GM21723 (cell line): ENCODE measurements around the gene MSANTD2.

Source experiments
- ATAC-seq: cut with Tn5 transposase; IDR thresholded peaks from one replicate; pipeline ENCODE4 v1.9.1; 2021; ENCODE audit warnings: mild to moderate bottlenecking, moderate library complexity; ENCODE audit not compliant: unreplicated experiment

The MSANTD2 gene

DNA sequence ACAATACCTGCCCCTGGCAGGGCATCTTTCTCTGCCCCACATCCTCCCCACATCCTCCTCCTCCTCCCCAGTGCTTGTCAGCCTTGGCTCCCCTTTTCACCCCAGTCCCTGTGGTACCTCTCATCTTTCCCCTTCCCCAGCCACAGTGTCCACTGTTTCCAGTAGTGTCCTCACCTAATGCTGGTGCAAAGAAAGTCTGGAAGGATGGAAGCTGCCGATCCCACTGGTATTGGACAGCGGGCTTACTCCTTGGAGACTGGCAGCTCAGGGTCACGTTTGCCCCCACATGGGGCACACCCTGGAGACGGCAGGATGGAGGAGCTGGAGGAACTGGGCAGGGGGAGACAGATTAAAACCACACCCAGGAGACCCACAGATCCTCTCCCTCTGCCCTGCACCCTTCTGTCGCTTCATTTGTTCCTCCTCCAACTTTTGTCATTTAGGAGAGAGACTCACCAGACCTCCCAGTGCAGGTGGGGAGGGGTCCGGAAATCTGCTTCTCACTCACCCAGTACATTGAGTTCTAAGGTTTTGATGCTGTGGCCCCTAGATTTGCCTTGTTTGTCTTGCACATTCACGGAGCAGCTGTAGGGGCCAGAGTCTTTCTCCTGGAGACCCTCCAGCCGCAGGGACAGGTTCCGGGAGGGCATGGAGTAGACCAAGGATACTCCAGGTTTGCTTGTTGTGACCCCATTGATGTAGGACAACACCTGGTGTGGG is 44.0 kb downstream of the MSANTD2 start:
- no peak for ATAC-seq

- ATAC-seq: no peak
Measured at GRCh38 chr11:124754710-124755109, 45.5 kb downstream of the MSANTD2 start.

DNA sequence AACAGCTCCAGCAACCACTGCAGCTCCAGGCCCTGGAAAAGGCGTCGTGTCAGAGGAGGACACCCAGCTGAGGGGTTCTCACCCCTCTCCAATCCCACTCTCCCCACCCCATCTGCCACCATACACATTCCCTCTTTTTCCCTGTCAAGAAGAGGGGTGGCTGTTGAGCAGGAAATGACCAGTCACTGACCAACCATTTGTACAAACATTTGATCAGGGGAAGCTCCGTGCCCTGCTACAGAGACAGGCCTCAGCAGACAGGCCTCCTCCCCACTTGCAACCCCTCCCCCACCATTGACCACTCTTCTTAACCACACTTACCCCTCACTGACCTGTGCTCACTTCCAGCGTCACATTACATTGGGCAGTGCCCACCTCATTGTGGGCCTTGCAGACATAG is 45.9 kb downstream of the MSANTD2 start:
- ATAC-seq: no peak

DNA sequence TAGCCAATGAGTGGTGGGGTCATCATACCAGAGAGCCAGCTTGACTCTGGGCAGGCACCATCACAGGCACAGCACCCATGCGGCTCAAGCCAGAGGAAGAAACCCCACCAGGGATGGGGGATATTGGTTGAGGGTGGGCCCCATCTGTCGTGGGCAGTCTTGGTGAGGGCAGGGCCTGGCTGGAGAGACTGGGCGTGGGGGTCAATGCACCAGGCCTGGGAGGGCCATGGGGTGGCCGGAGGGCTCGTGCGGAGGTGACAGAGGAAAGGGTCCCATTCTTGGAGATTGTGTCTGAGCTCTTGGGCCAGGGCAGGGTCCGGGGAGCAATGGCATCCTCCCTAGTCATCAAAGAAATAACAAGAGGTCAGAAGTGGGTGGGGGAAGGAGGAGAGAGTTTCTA is 46.6 kb downstream of the MSANTD2 start:
- no peak for ATAC-seq

GRCh38 chr11:124753205-124753604 is 47.0 kb downstream of the MSANTD2 start:
- ATAC-seq: no peak

- ATAC-seq: no peak
Measured at GRCh38 chr11:124752471-124753102, 47.6 kb downstream of the MSANTD2 start.

DNA sequence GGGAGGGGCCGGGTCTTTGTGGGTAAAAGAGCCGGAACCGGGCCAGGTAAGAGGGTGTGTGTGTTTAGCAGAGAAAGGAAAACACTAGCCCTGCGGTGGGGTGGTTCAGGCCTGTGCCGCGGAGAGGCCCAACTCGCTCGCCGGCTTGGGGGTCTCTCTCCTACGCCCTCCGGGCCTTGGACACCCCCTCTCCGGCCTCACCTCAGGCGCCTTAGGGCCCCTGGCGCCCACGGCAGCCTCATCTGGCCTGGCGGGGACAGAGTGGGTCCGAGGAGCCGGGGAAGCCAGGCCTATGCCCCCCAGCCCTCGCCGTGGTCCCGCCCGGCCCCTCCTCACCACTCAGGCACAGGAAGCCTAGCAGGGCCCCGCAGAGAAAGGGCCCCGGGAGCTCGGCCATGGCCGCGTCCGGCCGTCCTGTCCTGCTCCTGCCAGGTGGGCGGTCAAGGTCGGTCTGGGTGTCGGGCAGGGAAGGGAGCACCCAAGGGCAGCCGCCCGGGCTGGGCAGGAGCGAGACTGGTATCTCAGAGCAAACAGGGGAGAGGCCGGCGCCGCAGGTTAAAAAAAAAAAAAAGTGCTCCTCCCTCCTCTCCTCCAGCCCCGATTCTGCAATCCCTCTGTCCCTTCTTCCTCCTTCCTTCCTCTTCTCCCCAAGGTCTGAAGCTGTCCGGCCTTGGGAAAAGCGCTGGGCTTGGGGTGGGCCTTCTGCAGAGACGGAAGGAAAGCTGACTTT is 48.3 kb downstream of the MSANTD2 start, which contains the start of gene VSIG2:
Gene VSIG2 (minus strand): TSS at position 515 of the 730 bp plus-strand sequence. CDS start 118 bp downstream, at position 397.
- no peak for ATAC-seq

GRCh38 chr11:124751391-124751740 is 48.8 kb downstream of the MSANTD2 start:
- ATAC-seq: no peak

GRCh38 chr11:124749912-124750311 is 50.3 kb downstream of the MSANTD2 start:
- ATAC-seq: no peak

- ATAC-seq: no peak
Measured at GRCh38 chr11:124748481-124749343, 51.5 kb downstream of the MSANTD2 start.

DNA sequence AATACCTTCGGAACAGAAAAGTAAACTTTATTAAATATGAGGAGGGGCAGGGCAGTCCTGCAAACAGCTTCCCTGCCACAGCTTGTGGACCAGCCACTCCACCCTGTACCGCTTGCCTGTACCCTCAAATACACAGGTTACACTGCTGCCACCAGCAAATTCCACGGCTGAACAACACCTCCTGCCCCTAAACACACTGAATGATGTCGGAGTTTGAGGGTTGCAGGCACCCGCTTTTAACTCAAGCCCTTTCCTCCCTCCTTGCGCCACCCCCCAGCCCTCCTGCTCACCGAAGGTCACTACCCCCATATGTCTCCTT is 52.1 kb downstream of the MSANTD2 start:
- no peak for ATAC-seq

- no peak for ATAC-seq
Measured at GRCh38 chr11:124747406-124748099, 52.7 kb downstream of the MSANTD2 start.

GRCh38 chr11:124746621-124747243 is 53.5 kb downstream of the MSANTD2 start:
- peak; percentile 91 for ATAC-seq

DNA sequence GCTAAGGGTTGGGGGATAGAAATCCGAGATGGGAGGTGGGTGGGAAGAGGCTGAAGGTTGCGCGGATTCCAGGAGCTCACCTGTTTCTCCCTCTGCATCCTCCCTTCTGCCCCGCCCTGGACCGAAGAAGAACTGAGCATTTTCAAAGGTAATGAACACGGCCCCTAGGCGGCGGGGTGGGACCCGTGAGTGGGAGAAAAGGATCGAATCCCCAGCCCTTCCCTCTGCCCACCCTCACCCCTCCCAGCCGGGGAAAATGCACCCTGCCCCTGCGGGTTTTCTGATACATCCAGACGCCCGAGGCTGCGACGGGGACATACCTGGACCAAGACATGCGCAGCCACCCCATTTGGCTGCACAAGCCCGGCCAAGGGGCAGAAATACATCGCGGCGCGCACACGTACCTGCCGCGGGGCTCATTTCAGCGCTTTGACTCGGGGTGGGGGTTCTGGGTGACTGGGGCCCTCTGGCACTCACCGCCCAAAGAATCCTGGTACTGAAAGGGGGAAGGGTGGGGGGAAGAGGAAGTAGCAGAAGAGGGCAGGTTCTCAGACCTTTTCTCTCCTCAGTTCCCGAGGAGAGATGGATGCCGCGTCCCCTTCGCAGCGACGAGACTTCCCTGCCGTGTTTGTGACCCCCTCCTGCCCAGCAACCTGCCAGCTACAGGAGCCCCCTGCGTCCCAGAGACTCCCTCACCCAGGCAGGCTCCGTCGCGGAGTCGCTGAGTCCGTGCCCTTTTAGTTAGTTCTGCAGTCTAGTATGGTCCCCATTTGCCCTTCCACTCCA is 54.2 kb downstream of the MSANTD2 start:
- peak; percentile 27 for ATAC-seq

- ATAC-seq: no peak
Measured at GRCh38 chr11:124745270-124745834, 54.9 kb downstream of the MSANTD2 start.

DNA sequence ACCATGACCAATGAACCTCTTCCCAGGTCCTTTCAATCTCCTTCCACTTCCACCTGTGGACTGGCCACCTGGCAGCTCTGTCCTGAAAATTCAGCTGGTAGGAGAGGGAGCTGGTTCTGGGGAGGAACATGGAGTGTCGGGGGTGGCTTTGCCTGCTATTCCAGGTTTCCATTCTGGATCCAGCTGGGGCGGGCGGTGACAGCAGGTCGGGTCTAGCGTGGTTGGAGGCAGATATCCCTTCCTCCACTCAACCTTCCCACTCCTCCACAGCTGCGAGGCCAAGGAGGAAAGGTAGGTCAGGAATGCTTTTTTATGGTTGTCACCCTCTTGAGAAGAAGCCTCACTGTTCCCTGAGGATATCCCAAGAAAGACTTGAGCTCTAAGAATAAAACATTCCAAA is 57.2 kb downstream of the MSANTD2 start:
- no peak for ATAC-seq

- ATAC-seq: no peak
Measured at GRCh38 chr11:124742555-124742954, 57.7 kb downstream of the MSANTD2 start.

DNA sequence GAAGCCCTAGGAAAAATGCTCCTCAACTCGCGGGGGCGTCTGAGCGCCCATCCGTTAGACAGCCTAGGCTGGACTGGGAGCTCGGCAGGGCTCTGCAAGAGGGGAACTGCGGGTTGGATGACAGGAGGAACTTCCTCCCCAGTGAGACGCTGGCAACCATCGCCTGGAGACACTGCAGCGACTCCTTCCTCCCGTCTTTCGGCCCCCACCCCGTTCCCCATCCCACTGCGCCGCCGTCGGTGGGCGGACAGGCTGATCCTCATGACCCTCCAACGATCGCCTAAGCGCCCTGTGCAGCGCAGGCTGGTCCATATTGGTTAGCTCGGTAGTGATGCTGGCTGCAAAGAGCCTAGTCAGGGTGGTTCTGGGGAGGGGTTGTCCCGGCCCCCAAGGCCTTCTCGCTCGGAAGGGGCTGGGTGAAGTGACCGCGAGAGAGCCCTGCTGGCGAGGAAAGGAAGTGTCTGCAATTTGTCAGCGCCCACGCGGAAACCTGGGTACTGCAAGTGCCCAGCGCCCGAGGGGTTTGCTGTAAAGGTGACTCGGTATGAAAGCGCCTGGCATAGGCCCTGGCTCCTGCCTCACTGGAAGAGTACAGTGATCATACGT is 59.8 kb downstream of the MSANTD2 start:
- peak; percentile 42 for ATAC-seq
